ENCODE data around the gene RBBP6. TPM values are rescaled to one million over a fixed set of nuclear protein-coding genes. Genes with fewer than 3 reads are reported as not detected.

Gene RBBP6
- total RNA-seq (10 to 100 TPM; 43.6 to 93.3 TPM), polyA plus RNA-seq (10 to 100 TPM; 25.1 to 30.3 TPM)
- long read RNA-seq, donor 1, full-length matches to known transcripts: 26 of 48 reads
- long read RNA-seq, donor 1, partial matches to known transcripts: 22 of 48 reads
- long read RNA-seq, donor 1, other reads (novel, unspliced or antisense): 0 of 48 reads
- long read RNA-seq, donor 2, transcript RBBP6-213 (1 exons, 1,946 nt): major isoform, 13 of 28 reads
- long read RNA-seq, donor 2, partial matches to known transcripts: 13 of 28 reads
- long read RNA-seq, donor 2, other reads (novel, unspliced or antisense): 0 of 28 reads
- long read RNA-seq, donor 3, transcript RBBP6-213 (1 exons, 1,946 nt): major isoform, 8 of 17 reads
- long read RNA-seq, donor 3, partial matches to known transcripts: 5 of 17 reads
- long read RNA-seq, donor 3, other reads (novel, unspliced or antisense): 0 of 17 reads
- long read RNA-seq, donor 4, transcript RBBP6-213 (1 exons, 1,946 nt): major isoform, 9 of 9 reads
- long read RNA-seq, donor 4, partial matches to known transcripts: 0 of 9 reads
- long read RNA-seq, donor 4, other reads (novel, unspliced or antisense): 0 of 9 reads
- long read RNA-seq, donor 5, transcript RBBP6-213 (1 exons, 1,946 nt): major isoform, 17 of 71 reads
- long read RNA-seq, donor 5, transcript RBBP6-204 (3 exons, 854 nt): minor isoform, 6 of 71 reads
- long read RNA-seq, donor 5, partial matches to known transcripts: 48 of 71 reads
- long read RNA-seq, donor 5, other reads (novel, unspliced or antisense): 0 of 71 reads

GRCh38 chr16:24539295-24539849 lies at the start of gene RBBP6:
RBBP6 (plus strand) TSS chr16:24539566; CDS start chr16:24540627, 1,061 bp downstream.
- DNase-seq (peak; percentile 97 to 99 (median 98)), ATAC-seq (ENCODE audit: insufficient read depth, low FRiP score) (peak; percentile 96)
- peak within 1 kb of the TSS; percentile 97 to 99 for H3K27ac ChIP-seq (ENCODE audit: low read depth in 1 of 2, low read length in 1 of 2)
- H3K9ac ChIP-seq (ENCODE audit: insufficient read depth in 1 of 2, low read length in 2 of 2): peak within 1 kb of the TSS; percentile 98
- no peaks in the 10 kb centered on the region for H3K27me3 ChIP-seq (ENCODE audit: control insufficient read depth in 3 of 3, insufficient read depth in 3 of 3, low read length in 2 of 3)
- peaks cover 0 to 32% (median 13%) of the 10 kb centered on the region in 5 donors for H3K4me1 ChIP-seq (ENCODE audit: control insufficient read depth in 5 of 5, insufficient read depth in 5 of 5, low read length in 5 of 5)
- peaks cover 0 to 6% (median 0%) of the 10 kb centered on the region in 4 donors for H3K36me3 ChIP-seq (ENCODE audit: control insufficient read depth in 4 of 4, insufficient read depth in 4 of 4, low read length in 4 of 4)
- H3K9me3 ChIP-seq (ENCODE audit: control insufficient read depth in 4 of 4, insufficient read depth in 3 of 4, low read length in 3 of 4): no peaks in the 10 kb centered on the region
- H3K4me3 ChIP-seq: peak within 1 kb of the TSS; percentile 69
- WGBS, 2 donors: 0 to 1% methylated on average over 68 of the region's 68 CpGs
- peak; percentile 46 for TF ChIP-seq CTCF (IDR thresholded peaks at IDR 0.05; ENCODE audit: control extremely low read depth, extremely low read depth)

GRCh38 chr16:24490866-24491265 lies 48.5 kb upstream of the RBBP6 start:
- Histone ChIP-seq H3K27ac (ENCODE audit: low read depth in 1 of 2, low read length in 1 of 2) (no peak overlapping the region), H3K36me3 (ENCODE audit: control insufficient read depth in 4 of 4, insufficient read depth in 4 of 4, low read length in 4 of 4) (no peaks in the 10 kb centered on the region), H3K4me1 (ENCODE audit: control insufficient read depth in 5 of 5, insufficient read depth in 5 of 5, low read length in 5 of 5) (no peaks in the 10 kb centered on the region), H3K9ac (ENCODE audit: insufficient read depth in 1 of 2, low read length in 2 of 2) (no peak overlapping the region), H3K9me3 (ENCODE audit: control insufficient read depth in 4 of 4, insufficient read depth in 3 of 4, low read length in 3 of 4) (peaks cover 0 to 10% (median 0%) of the 10 kb centered on the region in 4 donors), H3K4me3 (no peak overlapping the region), H3K27me3 (ENCODE audit: control insufficient read depth in 3 of 3, insufficient read depth in 3 of 3, low read length in 2 of 3) (no peaks in the 10 kb centered on the region)
- WGBS, 2 donors: 90 to 92% methylated on average over 2 of the region's 2 CpGs
- no peak for TF ChIP-seq CTCF (IDR thresholded peaks at IDR 0.05; ENCODE audit: control extremely low read depth, extremely low read depth)
- DNase-seq: no peak
- no peak for ATAC-seq (ENCODE audit: insufficient read depth, low FRiP score)

GRCh38 chr16:24491731-24492130 lies 47.6 kb upstream of the RBBP6 start:
- Histone ChIP-seq H3K9me3 (ENCODE audit: control insufficient read depth in 4 of 4, insufficient read depth in 3 of 4, low read length in 3 of 4) (peaks cover 0 to 10% (median 0%) of the 10 kb centered on the region in 4 donors), H3K4me1 (ENCODE audit: control insufficient read depth in 5 of 5, insufficient read depth in 5 of 5, low read length in 5 of 5) (no peaks in the 10 kb centered on the region), H3K9ac (ENCODE audit: insufficient read depth in 1 of 2, low read length in 2 of 2) (no peak overlapping the region), H3K4me3 (no peak overlapping the region), H3K36me3 (ENCODE audit: control insufficient read depth in 4 of 4, insufficient read depth in 4 of 4, low read length in 4 of 4) (no peaks in the 10 kb centered on the region), H3K27ac (ENCODE audit: low read depth in 1 of 2, low read length in 1 of 2) (no peak overlapping the region), H3K27me3 (ENCODE audit: control insufficient read depth in 3 of 3, insufficient read depth in 3 of 3, low read length in 2 of 3) (no peaks in the 10 kb centered on the region)
- ATAC-seq (ENCODE audit: insufficient read depth, low FRiP score) (no peak), DNase-seq (no peak)
- WGBS, 2 donors: 79 to 88% methylated on average over 2 of the region's 2 CpGs
- no peak for TF ChIP-seq CTCF (IDR thresholded peaks at IDR 0.05; ENCODE audit: control extremely low read depth, extremely low read depth)

Measured in lung (tissue), 16 donors.